Stimulated activated CD8-positive, alpha-beta memory T cell treated with anti-CD3 and anti-CD28 coated beads, Interleukin-7, amount 100 ng/mL, for 24 hours (primary cell): ENCODE data around the gene CDON.
A peak's percentile ranks its signal among the peaks of the same experiment; 100 is the strongest.

ENCODE experiments used
- DNase-seq: peaks from one replicate; pipeline ENCODE4 v3.0.0-alpha.2; 2020; ENCODE audit warnings: low read depth

The CDON gene

GRCh38 chr11:125943661-125944349 lies 118.9 kb downstream of the CDON start:
- DNase-seq = no peak

- DNase-seq = no peak
Observed at GRCh38 chr11:125942771-125943428, 119.8 kb downstream of the CDON start.

- peak; percentile 12 for DNase-seq
Observed at GRCh38 chr11:125941619-125942611, 120.8 kb downstream of the CDON start.

GRCh38 chr11:125941267-125941618 lies 121.4 kb downstream of the CDON start:
- DNase-seq = no peak

GRCh38 chr11:125940145-125940544 lies 122.5 kb downstream of the CDON start:
- no peak for DNase-seq

- DNase-seq = no peak
Observed at GRCh38 chr11:125939081-125939521, 123.6 kb downstream of the CDON start.

- DNase-seq = no peak
Observed at GRCh38 chr11:125938418-125938817, 124.2 kb downstream of the CDON start.

GRCh38 chr11:125935618-125936199 lies 127.0 kb downstream of the CDON start:
- DNase-seq = no peak

GRCh38 chr11:125935056-125935455 lies 127.6 kb downstream of the CDON start:
- no peak for DNase-seq

- DNase-seq = no peak
Observed at GRCh38 chr11:125934473-125934872, 128.2 kb downstream of the CDON start.

- no peak for DNase-seq
Observed at GRCh38 chr11:125933030-125933813, 129.4 kb downstream of the CDON start.

- DNase-seq = no peak
Observed at GRCh38 chr11:125932301-125932700, 130.4 kb downstream of the CDON start.

GRCh38 chr11:125931668-125932067 lies 131.0 kb downstream of the CDON start:
- no peak for DNase-seq

GRCh38 chr11:125931116-125931515 lies 131.6 kb downstream of the CDON start:
- DNase-seq = no peak

- no peak for DNase-seq
Observed at GRCh38 chr11:125930076-125930450, 132.6 kb downstream of the CDON start.

GRCh38 chr11:125929445-125930075 lies 133.1 kb downstream of the CDON start:
- DNase-seq = no peak

GRCh38 chr11:125926682-125927081 lies 136.0 kb downstream of the CDON start:
- no peak for DNase-seq

GRCh38 chr11:125925804-125926203 lies 136.9 kb downstream of the CDON start:
- DNase-seq = no peak

GRCh38 chr11:125925247-125925740 lies 137.4 kb downstream of the CDON start:
- DNase-seq = no peak

GRCh38 chr11:125924384-125925007 lies 138.2 kb downstream of the CDON start:
- no peak for DNase-seq
